Breast epithelium (tissue), 4 donors: Measurements from ENCODE around the gene UNC5B. TPM values are rescaled to one million over a fixed set of nuclear protein-coding genes. Genes with fewer than 3 reads are reported as not detected.

Source experiments
- DNase-seq, 2 donors: peaks; one replicate each; pipeline ENCODE4 v3.0.0-alpha.2; 2019; ENCODE audit warnings: low spot score in 2 of 2
- H3K27ac ChIP-seq, 2 donors: fragments of 200-600 bp; sonication (generic) in 1 of 2; one replicate each; pipeline ENCODE4 v1.5.1; 2016 to 2019; ENCODE audit warnings: mild to moderate bottlenecking in 1 of 2
- H3K27me3 ChIP-seq, 2 donors: fragments of 200-600 bp; sonication (generic) in 1 of 2; one replicate each; pipeline versions ENCODE4 v1.5.1 to v1.6.0; 2017 to 2019; ENCODE audit warnings: control low read depth in 1 of 2, mild to moderate bottlenecking in 1 of 2
- H3K36me3 ChIP-seq: fragments of 200-600 bp; one replicate; pipeline ENCODE4 v1.5.1; 2019
- H3K4me1 ChIP-seq, 2 donors: fragments of 200-600 bp; sonication (generic); one replicate each; pipeline ENCODE4 v1.5.1; 2016 to 2019; ENCODE audit warnings: control low read depth in 1 of 2
- H3K4me3 ChIP-seq, 3 donors: fragments of 200-600 bp; sonication (generic); 1 replicate in 2 of 3; 2 replicates in 1 of 3; pipeline ENCODE4 v1.5.1; 2016 to 2019; ENCODE audit warnings: mild to moderate bottlenecking in 3 of 3, moderate library complexity in 2 of 3
- H3K9me3 ChIP-seq, 2 donors: fragments of 200-600 bp; sonication (generic) in 1 of 2; one replicate each; pipeline ENCODE4 v1.5.1; 2016 to 2019; ENCODE audit warnings: control low read depth in 1 of 2
- POLR2A ChIP-seq: fragments of 450-650 bp; IDR thresholded peaks from one replicate; pipeline ENCODE4 v1.6.1; 2016; ENCODE audit warnings: antibody characterized with exemption, mild to moderate bottlenecking, moderate library complexity
- POLR2AphosphoS5 ChIP-seq, 3 donors: sonication (generic); formaldehyde crosslinking; IDR thresholded peaks; one replicate each; pipeline ENCODE4 v1.6.1; 2017; ENCODE audit warnings: antibody characterized with exemption in 3 of 3
- intact Hi-C: fragments of 100-400 bp; cut with DNase I; formaldehyde crosslinking; loops from one replicate; pipeline ENCODE4 v1.15.1; 2023; ENCODE audit warnings: low total_unique reads
- total RNA-seq, 3 donors: library from RNA; depleted of rRNA; stranded (reverse); fragments of >200 nt; gene quantifications; one replicate each; pipeline ENCODE4 v1.1.0, GENCODE V29; 2016
- TF ChIP-seq, protein P1 (sequence below), 3 donors: fragments of 450-650 bp; IDR thresholded peaks; one replicate each; pipeline ENCODE4 v1.5.1; 2016 to 2017; ENCODE audit warnings: antibody characterized with exemption in 3 of 3, mild to moderate bottlenecking in 3 of 3, moderate library complexity in 3 of 3

Gene UNC5B
- total RNA-seq, 3 donors from 2014 or later: 0.80 to 4.9 (median 3.5) TPM

DNA sequence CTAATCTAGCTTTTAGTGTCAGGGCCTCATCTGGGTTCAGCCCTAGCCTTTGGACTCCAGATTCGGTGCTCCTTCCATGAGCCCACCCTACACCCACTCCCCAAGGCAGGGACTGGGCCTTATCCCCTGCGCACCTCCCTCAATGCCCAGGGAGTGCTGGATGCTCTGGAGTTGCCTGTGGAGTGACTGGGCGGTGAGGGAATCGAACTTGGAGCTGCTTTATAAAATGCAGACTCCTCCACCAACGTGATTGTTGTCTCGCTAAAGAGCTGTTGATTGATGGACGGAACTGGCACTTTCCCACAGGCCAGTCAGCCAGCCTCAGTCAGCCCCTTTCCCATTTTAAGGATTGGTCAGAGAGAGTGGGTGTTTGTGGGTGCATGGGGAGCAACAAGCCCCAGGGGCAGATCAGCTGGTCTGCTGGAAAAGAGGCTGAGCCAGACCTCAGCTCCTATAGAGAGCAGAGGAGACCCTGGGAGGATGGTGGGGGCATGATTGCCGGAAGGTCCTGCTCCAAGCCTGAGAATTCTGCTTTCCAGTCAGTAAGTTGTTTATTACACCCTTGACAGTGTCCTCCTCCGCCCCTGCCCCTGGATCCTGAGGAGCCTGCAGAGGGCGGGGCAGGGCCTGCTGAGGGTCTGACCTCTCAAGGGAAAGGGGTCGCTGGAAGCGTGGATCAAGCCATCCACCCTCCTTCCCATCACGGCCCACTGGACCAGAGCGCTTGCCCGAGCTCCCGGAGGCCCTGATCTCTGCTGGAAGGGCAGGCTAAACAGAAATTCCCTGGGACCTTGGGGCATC lies 16.7 kb downstream of the UNC5B start:
- intact Hi-C loops: no loop called here
- H3K4me1 ChIP-seq: no peaks in the 10 kb centered on the region
- DNase-seq: no peak

DNA sequence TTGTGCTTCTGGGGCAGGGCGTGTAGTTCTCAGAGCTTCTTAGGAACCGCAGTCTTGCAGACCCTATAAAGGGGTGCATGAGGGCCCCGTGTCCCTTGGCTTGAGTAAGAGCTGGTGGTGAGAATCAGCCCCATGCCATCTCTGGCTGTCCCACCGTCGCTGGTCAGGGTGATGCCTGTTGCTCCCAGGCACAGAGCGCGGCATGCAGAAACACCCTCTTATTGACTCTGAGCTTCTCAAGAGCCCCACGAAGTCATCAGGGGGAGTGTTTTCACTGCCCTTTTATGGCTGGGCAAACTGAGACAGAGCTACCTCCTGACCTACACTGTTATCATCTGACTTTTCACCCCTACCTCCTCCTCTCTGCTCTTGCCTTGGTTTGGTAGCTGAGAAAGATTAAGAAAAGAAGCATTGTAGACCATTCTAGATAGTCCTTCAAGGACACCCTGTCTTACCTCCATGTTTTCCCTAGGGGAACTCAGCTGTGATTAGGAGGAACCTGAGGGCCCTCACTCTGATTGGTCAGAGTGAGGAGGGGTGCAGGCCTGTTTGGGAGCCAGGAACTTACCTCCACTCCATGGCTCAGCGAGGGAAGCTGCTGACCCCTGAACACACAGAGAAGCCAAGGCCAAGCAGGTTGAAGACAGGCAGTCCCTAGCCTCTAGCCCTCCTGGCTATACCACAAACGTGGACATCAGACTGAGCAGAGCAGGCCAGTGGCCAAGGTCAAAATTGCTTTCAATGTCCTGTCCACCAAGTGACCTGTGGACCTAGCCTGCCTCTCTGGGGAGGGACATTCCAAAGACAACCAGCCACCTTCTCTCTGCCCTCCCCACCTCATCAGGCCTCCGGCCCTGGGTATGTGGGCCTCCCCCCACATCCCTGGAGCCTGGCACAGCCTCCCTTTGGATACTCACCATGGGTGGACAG lies 17.6 kb downstream of the UNC5B start:
- no peak for DNase-seq

More for the DNA sequence above, 16.7 kb downstream of the UNC5B start:
- Histone ChIP-seq H3K27me3 (no peaks in the 10 kb centered on the region), H3K27ac (no peak overlapping the region), H3K4me3 (no peak overlapping the region), H3K9me3 (no peaks in the 10 kb centered on the region), H3K36me3 (no peaks in the 10 kb centered on the region)
- TF ChIP-seq POLR2A (no peak), POLR2AphosphoS5 (IDR thresholded peaks at IDR 0.05) (no peak)
- TF ChIP-seq, protein P1, sequence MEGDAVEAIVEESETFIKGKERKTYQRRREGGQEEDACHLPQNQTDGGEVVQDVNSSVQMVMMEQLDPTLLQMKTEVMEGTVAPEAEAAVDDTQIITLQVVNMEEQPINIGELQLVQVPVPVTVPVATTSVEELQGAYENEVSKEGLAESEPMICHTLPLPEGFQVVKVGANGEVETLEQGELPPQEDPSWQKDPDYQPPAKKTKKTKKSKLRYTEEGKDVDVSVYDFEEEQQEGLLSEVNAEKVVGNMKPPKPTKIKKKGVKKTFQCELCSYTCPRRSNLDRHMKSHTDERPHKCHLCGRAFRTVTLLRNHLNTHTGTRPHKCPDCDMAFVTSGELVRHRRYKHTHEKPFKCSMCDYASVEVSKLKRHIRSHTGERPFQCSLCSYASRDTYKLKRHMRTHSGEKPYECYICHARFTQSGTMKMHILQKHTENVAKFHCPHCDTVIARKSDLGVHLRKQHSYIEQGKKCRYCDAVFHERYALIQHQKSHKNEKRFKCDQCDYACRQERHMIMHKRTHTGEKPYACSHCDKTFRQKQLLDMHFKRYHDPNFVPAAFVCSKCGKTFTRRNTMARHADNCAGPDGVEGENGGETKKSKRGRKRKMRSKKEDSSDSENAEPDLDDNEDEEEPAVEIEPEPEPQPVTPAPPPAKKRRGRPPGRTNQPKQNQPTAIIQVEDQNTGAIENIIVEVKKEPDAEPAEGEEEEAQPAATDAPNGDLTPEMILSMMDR (IDR thresholded peaks at IDR 0.05): no peak

DNA sequence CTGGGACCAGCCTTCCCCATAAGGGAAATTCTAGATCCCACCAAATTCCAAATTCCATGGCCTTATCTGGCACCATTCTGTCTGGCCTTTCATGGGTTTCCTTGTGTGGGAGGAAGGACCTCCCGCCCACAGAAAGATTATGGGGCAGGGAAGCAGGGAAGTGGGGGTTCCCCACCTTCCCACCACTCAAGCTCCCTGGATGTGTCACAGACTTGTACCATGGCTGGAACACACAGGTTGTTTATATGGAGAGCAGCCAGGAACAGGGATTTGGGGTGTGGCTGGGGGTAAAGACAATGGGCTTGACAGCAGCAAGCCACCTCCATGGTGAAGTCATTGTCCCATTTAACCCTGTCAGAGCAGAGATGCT lies 18.3 kb downstream of the UNC5B start:
- no peak overlapping the region for H3K27ac ChIP-seq

More for the DNA sequence above, 17.6 kb downstream of the UNC5B start:
- Histone ChIP-seq H3K4me1 (no peaks in the 10 kb centered on the region), H3K4me3 (no peak overlapping the region), H3K36me3 (no peaks in the 10 kb centered on the region), H3K9me3 (no peaks in the 10 kb centered on the region), H3K27me3 (no peaks in the 10 kb centered on the region), H3K27ac (no peak overlapping the region)
- TF ChIP-seq, protein P1 (IDR thresholded peaks at IDR 0.05): no peak
- TF ChIP-seq POLR2AphosphoS5 (IDR thresholded peaks at IDR 0.05): no peak
- no peak for TF ChIP-seq POLR2A
- intact Hi-C loops: no loop called here

DNA sequence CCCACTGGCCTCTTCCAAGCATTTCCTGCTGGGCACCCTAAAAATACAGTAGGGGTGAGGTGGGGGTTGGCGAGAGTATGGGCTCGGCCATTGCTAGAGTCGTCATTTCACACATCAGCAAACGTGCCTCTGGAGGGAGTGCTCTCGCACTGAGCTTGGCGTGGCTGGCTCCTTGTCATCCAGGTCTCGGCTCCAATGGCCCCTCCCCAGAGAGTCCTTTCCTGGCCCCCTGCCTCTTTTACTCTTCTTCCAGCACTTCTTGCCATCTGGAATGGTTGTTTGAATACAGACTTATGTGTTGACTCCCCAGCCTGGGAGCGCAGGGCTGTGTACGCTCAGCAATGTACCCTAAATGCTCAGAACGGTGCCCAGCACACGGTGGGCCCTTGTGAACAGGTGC lies 18.8 kb downstream of the UNC5B start:
- TF ChIP-seq POLR2AphosphoS5 (IDR thresholded peaks at IDR 0.05) (no peak), POLR2A (no peak)
- TF ChIP-seq, protein P1 (IDR thresholded peaks at IDR 0.05): no peak
- no peak overlapping the region for H3K27ac ChIP-seq
- H3K27me3 ChIP-seq: no peaks in the 10 kb centered on the region
- intact Hi-C loops: loop anchor here (1.0 kb wide), 1 partner anchor 19 kb away; the partner anchor contains the start of gene UNC5B
- no peaks in the 10 kb centered on the region for H3K36me3 ChIP-seq
- no peak overlapping the region for H3K4me3 ChIP-seq
- DNase-seq: no peak
- H3K9me3 ChIP-seq: no peaks in the 10 kb centered on the region
- H3K4me1 ChIP-seq: no peaks in the 10 kb centered on the region

More for the DNA sequence above, 18.3 kb downstream of the UNC5B start:
- intact Hi-C loops: loop anchor here (1.0 kb wide), 1 partner anchor 18 kb away; the partner anchor contains the start of gene UNC5B
- Histone ChIP-seq H3K27me3 (no peaks in the 10 kb centered on the region), H3K9me3 (no peaks in the 10 kb centered on the region), H3K4me1 (no peaks in the 10 kb centered on the region), H3K36me3 (no peaks in the 10 kb centered on the region), H3K4me3 (no peak overlapping the region)
- TF ChIP-seq POLR2AphosphoS5 (IDR thresholded peaks at IDR 0.05) (no peak), POLR2A (no peak)
- TF ChIP-seq, protein P1 (IDR thresholded peaks at IDR 0.05): no peak
- DNase-seq: no peak
